Adipocyte (in vitro differentiated cells): ENCODE results near the gene MYADM.

Experiments used
- DNase-seq: peaks from one replicate; pipeline ENCODE4 v3.0.0-alpha.2; 2015; ENCODE audit warnings: low read depth
- H3K27me3 ChIP-seq: replicated peaks from 2 replicates; pipeline ENCODE4 v1.7.0; 2013; ENCODE audit warnings: mild to moderate bottlenecking, low read length, moderate library complexity; ENCODE audit not compliant: control insufficient read depth, insufficient read depth
- H3K36me3 ChIP-seq: 2 replicates; pipeline ENCODE4 v1.7.0; 2013; ENCODE audit warnings: low read length, mild to moderate bottlenecking, moderate library complexity; ENCODE audit not compliant: control insufficient read depth, insufficient read depth, severe bottlenecking
- H3K4me1 ChIP-seq: 2 replicates; pipeline ENCODE4 v1.7.0; 2013; ENCODE audit warnings: mild to moderate bottlenecking, low read length, moderate library complexity; ENCODE audit not compliant: control insufficient read depth, insufficient read depth
- H3K4me3 ChIP-seq: 2 replicates; pipeline ENCODE4 v1.7.0; 2013; ENCODE audit warnings: mild to moderate bottlenecking, low read length, moderate library complexity
- H3K9ac ChIP-seq: 2 replicates; pipeline ENCODE4 v1.7.0; 2013; ENCODE audit warnings: mild to moderate bottlenecking, low read length, moderate library complexity
- H3K9me3 ChIP-seq: 2 replicates; pipeline ENCODE4 v1.7.0; 2013; ENCODE audit warnings: mild to moderate bottlenecking, low read length, moderate library complexity; ENCODE audit not compliant: control insufficient read depth

The MYADM gene

GRCh38 chr19:53894707-53895106 lies 27.0 kb downstream of the MYADM start:
- no peaks in the 10 kb centered on the region for H3K9me3 ChIP-seq
- no peak overlapping the region for H3K9ac ChIP-seq
- H3K27me3 ChIP-seq: peaks cover 50% of the 10 kb centered on the region
- no peaks in the 10 kb centered on the region for H3K4me1 ChIP-seq
- H3K36me3 ChIP-seq: no peaks in the 10 kb centered on the region
- DNase-seq: no peak
- no peak overlapping the region for H3K4me3 ChIP-seq

GRCh38 chr19:53896682-53897081 lies 29.0 kb downstream of the MYADM start:
- H3K27me3 ChIP-seq: peaks cover 52% of the 10 kb centered on the region
- H3K9me3 ChIP-seq: no peaks in the 10 kb centered on the region
- no peak overlapping the region for H3K4me3 ChIP-seq
- no peaks in the 10 kb centered on the region for H3K4me1 ChIP-seq
- H3K36me3 ChIP-seq: no peaks in the 10 kb centered on the region
- no peak for DNase-seq
- no peak overlapping the region for H3K9ac ChIP-seq

- no peak overlapping the region for H3K9ac ChIP-seq
- H3K36me3 ChIP-seq: no peaks in the 10 kb centered on the region
- no peak for DNase-seq
- H3K27me3 ChIP-seq: peaks cover 45% of the 10 kb centered on the region
- no peaks in the 10 kb centered on the region for H3K9me3 ChIP-seq
- H3K4me1 ChIP-seq: no peaks in the 10 kb centered on the region
- H3K4me3 ChIP-seq: no peak overlapping the region
These were observed 29.8 kb downstream of the MYADM start for GRCh38 chr19:53897459-53897858.

GRCh38 chr19:53898166-53898565 lies 30.5 kb downstream of the MYADM start:
- no peak for DNase-seq
- Histone ChIP-seq H3K9me3 (no peaks in the 10 kb centered on the region), H3K4me3 (no peak overlapping the region), H3K9ac (no peak overlapping the region), H3K27me3 (peaks cover 38% of the 10 kb centered on the region), H3K36me3 (no peaks in the 10 kb centered on the region), H3K4me1 (no peaks in the 10 kb centered on the region)

- Histone ChIP-seq H3K4me1 (no peaks in the 10 kb centered on the region), H3K9ac (no peak overlapping the region), H3K4me3 (no peak overlapping the region), H3K36me3 (no peaks in the 10 kb centered on the region), H3K9me3 (no peaks in the 10 kb centered on the region), H3K27me3 (peaks cover 36% of the 10 kb centered on the region)
- DNase-seq: no peak
These were observed 31.1 kb downstream of the MYADM start for GRCh38 chr19:53898636-53899341.

GRCh38 chr19:53900191-53900860 lies 32.6 kb downstream of the MYADM start:
- no peaks in the 10 kb centered on the region for H3K9me3 ChIP-seq
- no peak for DNase-seq
- peaks cover 45% of the 10 kb centered on the region for H3K27me3 ChIP-seq
- no peak overlapping the region for H3K9ac ChIP-seq
- H3K36me3 ChIP-seq: no peaks in the 10 kb centered on the region
- H3K4me3 ChIP-seq: no peak overlapping the region
- H3K4me1 ChIP-seq: no peaks in the 10 kb centered on the region

GRCh38 chr19:53903055-53903680 lies 35.5 kb downstream of the MYADM start:
- H3K4me1 ChIP-seq: no peaks in the 10 kb centered on the region
- no peak overlapping the region for H3K4me3 ChIP-seq
- no peak overlapping the region for H3K9ac ChIP-seq
- H3K9me3 ChIP-seq: no peaks in the 10 kb centered on the region
- peaks cover 50% of the 10 kb centered on the region for H3K27me3 ChIP-seq
- peak; percentile 69 for DNase-seq
- no peaks in the 10 kb centered on the region for H3K36me3 ChIP-seq

GRCh38 chr19:53904909-53905308 lies 37.2 kb downstream of the MYADM start:
- Histone ChIP-seq H3K9ac (no peak overlapping the region), H3K4me1 (no peaks in the 10 kb centered on the region), H3K4me3 (no peak overlapping the region), H3K9me3 (no peaks in the 10 kb centered on the region), H3K36me3 (no peaks in the 10 kb centered on the region), H3K27me3 (peaks cover 56% of the 10 kb centered on the region)
- no peak for DNase-seq

- peaks cover 57% of the 10 kb centered on the region for H3K27me3 ChIP-seq
- no peak for DNase-seq
- H3K9me3 ChIP-seq: no peaks in the 10 kb centered on the region
- no peaks in the 10 kb centered on the region for H3K4me1 ChIP-seq
- no peak overlapping the region for H3K4me3 ChIP-seq
- no peak overlapping the region for H3K9ac ChIP-seq
- H3K36me3 ChIP-seq: no peaks in the 10 kb centered on the region
These were observed 38.1 kb downstream of the MYADM start for GRCh38 chr19:53905787-53906186.

- H3K9ac ChIP-seq: no peak overlapping the region
- no peaks in the 10 kb centered on the region for H3K9me3 ChIP-seq
- peak; percentile 72 for DNase-seq
- H3K27me3 ChIP-seq: peaks cover 63% of the 10 kb centered on the region
- no peaks in the 10 kb centered on the region for H3K36me3 ChIP-seq
- H3K4me1 ChIP-seq: no peaks in the 10 kb centered on the region
- no peak overlapping the region for H3K4me3 ChIP-seq
These were observed 38.8 kb downstream of the MYADM start for GRCh38 chr19:53906211-53907192.

- Histone ChIP-seq H3K9ac (no peak overlapping the region), H3K36me3 (no peaks in the 10 kb centered on the region), H3K9me3 (no peaks in the 10 kb centered on the region), H3K4me3 (no peak overlapping the region), H3K27me3 (peaks cover 68% of the 10 kb centered on the region), H3K4me1 (no peaks in the 10 kb centered on the region)
- no peak for DNase-seq
These were observed 39.5 kb downstream of the MYADM start for GRCh38 chr19:53907193-53907581.
